KOPT-K1 (cell line): ENCODE measurements around the gene UMAD1.

ENCODE experiments used
- H3K27ac ChIP-seq: fragments of 200-600 bp; sonication (generic); 2 replicates; pipeline ENCODE4 v1.5.1; 2016; ENCODE audit warnings: antibody characterized with exemption, mild to moderate bottlenecking, low read depth, low read length; ENCODE audit not compliant: poor library complexity, severe bottlenecking
- H3K36me3 ChIP-seq: fragments of 200-600 bp; sonication (generic); 2 replicates; pipeline ENCODE4 v1.5.1; 2017; ENCODE audit warnings: antibody characterized with exemption, mild to moderate bottlenecking, low read length, moderate library complexity; ENCODE audit not compliant: insufficient read depth
- H3K9me3 ChIP-seq: fragments of 200-600 bp; sonication (generic); 2 replicates; pipeline ENCODE4 v1.5.1; 2017; ENCODE audit warnings: antibody characterized with exemption, low read length, mild to moderate bottlenecking; ENCODE audit not compliant: insufficient read depth, poor library complexity, severe bottlenecking

Gene UMAD1

GRCh38 chr7:7884855-7885254 is 244.3 kb downstream of the UMAD1 start:
- H3K36me3 ChIP-seq, result no peaks in the 10 kb centered on the region
- H3K9me3 ChIP-seq, result no peaks in the 10 kb centered on the region
- H3K27ac ChIP-seq, result no peak overlapping the region

GRCh38 chr7:7889791-7890568 is 249.4 kb downstream of the UMAD1 start:
- Histone ChIP-seq H3K27ac (no peak overlapping the region), H3K9me3 (no peaks in the 10 kb centered on the region), H3K36me3 (no peaks in the 10 kb centered on the region)

DNA sequence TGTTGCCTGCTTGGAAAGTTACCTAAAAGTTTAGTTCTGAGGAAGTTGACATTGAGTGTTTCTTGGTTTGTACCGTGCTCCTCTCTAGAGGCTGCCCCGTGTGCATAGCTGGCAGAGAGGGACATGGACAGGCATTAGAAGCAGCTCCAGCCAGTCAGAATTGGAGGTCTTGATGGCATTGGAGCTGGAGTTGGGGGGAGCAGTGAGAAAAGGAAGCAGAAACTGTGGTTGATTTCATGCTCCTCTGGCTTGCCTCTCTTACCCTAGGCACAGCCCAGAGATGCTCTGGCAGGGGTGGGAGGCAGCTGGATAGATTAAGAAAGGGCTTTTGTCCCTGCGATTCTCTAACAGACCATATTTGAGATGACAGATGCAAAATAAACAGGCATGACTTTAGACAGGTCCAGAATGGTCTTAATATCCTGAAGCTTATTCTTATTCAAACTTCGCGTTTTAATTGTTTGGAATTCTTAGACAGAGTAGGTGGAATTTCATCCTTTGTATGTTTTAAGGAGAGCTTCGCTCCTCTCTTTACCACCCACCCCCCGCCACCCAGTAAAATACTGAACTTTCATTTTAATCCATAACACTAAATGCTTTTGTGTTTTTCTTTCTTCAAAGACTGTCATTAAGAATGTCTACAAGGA is 254.6 kb downstream of the UMAD1 start:
- Histone ChIP-seq H3K27ac (no peak overlapping the region), H3K9me3 (no peaks in the 10 kb centered on the region), H3K36me3 (no peaks in the 10 kb centered on the region)

- no peaks in the 10 kb centered on the region for H3K36me3 ChIP-seq
- H3K9me3 ChIP-seq, result no peaks in the 10 kb centered on the region
- H3K27ac ChIP-seq, result no peak overlapping the region
These were observed 255.2 kb downstream of the UMAD1 start for GRCh38 chr7:7895754-7896153.

- Histone ChIP-seq H3K36me3 (no peaks in the 10 kb centered on the region), H3K9me3 (no peaks in the 10 kb centered on the region), H3K27ac (no peak overlapping the region)
These were observed 257.0 kb downstream of the UMAD1 start for GRCh38 chr7:7897509-7897908.

GRCh38 chr7:7897949-7898515 is 257.5 kb downstream of the UMAD1 start:
- no peaks in the 10 kb centered on the region for H3K36me3 ChIP-seq
- no peaks in the 10 kb centered on the region for H3K9me3 ChIP-seq
- H3K27ac ChIP-seq, result no peak overlapping the region

GRCh38 chr7:7902845-7903244 is 262.3 kb downstream of the UMAD1 start:
- H3K27ac ChIP-seq, result no peak overlapping the region
- H3K36me3 ChIP-seq, result no peaks in the 10 kb centered on the region
- no peaks in the 10 kb centered on the region for H3K9me3 ChIP-seq

GRCh38 chr7:7907306-7907705 is 266.8 kb downstream of the UMAD1 start:
- no peak overlapping the region for H3K27ac ChIP-seq
- no peaks in the 10 kb centered on the region for H3K36me3 ChIP-seq
- no peaks in the 10 kb centered on the region for H3K9me3 ChIP-seq

GRCh38 chr7:7908622-7909145 is 268.1 kb downstream of the UMAD1 start:
- H3K9me3 ChIP-seq, result no peaks in the 10 kb centered on the region
- H3K27ac ChIP-seq, result peak overlapping the region; percentile 6
- H3K36me3 ChIP-seq, result no peaks in the 10 kb centered on the region

GRCh38 chr7:7909376-7909775 is 268.8 kb downstream of the UMAD1 start:
- Histone ChIP-seq H3K36me3 (no peaks in the 10 kb centered on the region), H3K9me3 (no peaks in the 10 kb centered on the region), H3K27ac (no peak overlapping the region)

DNA sequence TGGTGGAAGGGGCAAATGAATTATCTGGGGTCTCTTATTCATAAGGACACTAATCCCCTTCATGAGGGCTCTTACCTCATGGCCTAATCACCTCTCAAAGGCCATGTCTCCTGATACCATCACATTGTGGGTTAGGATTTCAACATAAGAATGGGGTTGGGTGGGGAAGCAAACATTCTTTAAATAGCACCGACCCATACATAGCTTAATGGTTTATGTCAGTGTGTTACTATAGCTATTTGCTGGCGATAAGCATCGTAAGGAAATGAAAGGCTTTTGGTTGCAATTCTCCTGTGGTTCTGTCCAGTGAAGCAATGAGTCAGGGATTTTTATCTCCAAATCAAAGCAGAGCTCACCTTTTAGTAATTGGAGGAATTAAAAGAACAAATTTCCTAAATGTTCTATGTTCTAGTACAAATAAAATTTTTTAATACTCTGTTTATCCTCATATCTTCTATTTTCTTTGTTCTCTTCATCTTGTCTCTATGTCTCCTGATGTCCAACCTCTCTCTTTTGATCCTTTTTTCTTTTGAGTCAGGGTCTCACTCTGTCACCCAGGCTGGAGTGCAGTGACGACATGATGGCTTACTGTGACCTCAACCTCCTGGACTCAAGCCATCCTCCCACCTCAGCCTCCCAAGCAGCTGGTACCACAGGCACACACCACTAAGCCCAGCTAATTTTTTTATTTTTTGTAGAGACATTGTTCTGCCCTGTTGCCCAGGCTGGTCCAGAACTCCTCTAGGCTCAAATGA is 271.0 kb downstream of the UMAD1 start:
- H3K36me3 ChIP-seq, result no peaks in the 10 kb centered on the region
- no peak overlapping the region for H3K27ac ChIP-seq
- H3K9me3 ChIP-seq, result no peaks in the 10 kb centered on the region

DNA sequence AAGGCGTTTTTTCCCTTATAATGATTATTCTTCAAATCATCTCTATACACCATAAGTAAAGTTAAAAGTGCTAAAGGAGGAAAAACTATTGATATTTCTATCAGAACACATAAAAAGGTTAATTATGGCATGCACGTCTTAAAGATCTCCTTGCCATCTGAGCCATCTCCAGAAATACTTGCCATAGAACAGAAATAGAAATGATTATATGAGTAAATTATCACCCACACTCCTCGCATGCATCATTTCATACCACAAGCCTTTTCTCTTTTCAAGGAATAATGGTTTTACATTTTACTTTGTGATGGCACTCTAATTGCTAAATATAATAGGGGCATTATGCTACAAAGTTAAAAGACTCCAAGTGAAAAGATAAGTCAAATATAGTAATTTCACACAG is 272.4 kb downstream of the UMAD1 start:
- Histone ChIP-seq H3K27ac (no peak overlapping the region), H3K9me3 (no peaks in the 10 kb centered on the region), H3K36me3 (no peaks in the 10 kb centered on the region)

DNA sequence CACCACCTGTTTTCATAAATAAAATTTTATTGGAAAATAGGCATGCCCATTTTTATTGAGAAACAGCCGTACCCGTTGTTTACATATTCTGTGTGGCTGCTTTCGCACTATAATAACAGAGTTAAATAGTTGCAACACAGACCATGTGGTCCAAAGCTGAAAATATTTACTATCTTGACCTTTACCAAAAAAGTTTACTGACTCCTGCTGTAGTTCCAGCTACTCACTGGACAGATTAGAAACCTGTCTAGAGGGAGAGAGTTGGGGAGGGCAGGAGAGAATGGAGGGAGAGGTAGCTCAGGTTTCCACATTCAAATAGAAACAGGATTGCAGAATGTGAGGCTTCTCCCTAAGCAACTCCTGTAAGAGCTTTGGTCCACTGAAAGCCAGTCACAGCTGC is 273.0 kb downstream of the UMAD1 start:
- no peaks in the 10 kb centered on the region for H3K36me3 ChIP-seq
- H3K9me3 ChIP-seq, result no peaks in the 10 kb centered on the region
- H3K27ac ChIP-seq, result no peak overlapping the region

- H3K27ac ChIP-seq, result no peak overlapping the region
- no peaks in the 10 kb centered on the region for H3K9me3 ChIP-seq
- no peaks in the 10 kb centered on the region for H3K36me3 ChIP-seq
These were observed 274.0 kb downstream of the UMAD1 start for GRCh38 chr7:7914547-7914946.

DNA sequence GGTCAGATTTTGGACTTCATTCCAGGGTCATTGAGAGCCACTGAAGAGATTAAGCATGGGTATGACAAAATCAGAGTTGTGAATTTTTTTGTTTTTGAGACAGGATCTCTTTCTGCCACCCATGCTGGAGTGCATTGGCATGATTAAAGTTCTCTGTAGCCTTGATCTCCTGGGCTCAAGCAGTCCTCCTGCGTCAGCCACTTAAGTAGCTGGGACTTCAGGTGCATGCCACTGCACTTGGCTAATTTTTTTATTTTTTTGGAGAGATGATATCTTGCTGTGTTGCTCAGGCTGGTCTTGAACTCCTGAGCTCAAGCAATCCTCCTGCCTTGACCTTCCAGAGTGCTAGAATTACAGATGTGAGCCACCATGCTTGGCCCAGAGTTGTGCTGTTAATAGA is 275.5 kb downstream of the UMAD1 start:
- H3K27ac ChIP-seq, result no peak overlapping the region
- H3K9me3 ChIP-seq, result no peaks in the 10 kb centered on the region
- no peaks in the 10 kb centered on the region for H3K36me3 ChIP-seq
